ENCODE data around the gene C2CD2L. TPM values are rescaled to one million over a fixed set of nuclear protein-coding genes. Genes with fewer than 3 reads are reported as not detected.
A peak's percentile ranks its signal among the peaks of the same experiment; 100 is the strongest.

C2CD2L gene
- total RNA-seq, 1 experiment from 2014 or later: 6.4 TPM

- ChIA-PET CTCF (interaction anchor here (0.9 to 1.3 kb wide), 5 partner anchors 10 to 229 kb away, joined by 3 to 5 read pairs (median 3); no protein-coding TSS in a partner anchor), POLR2A (interaction anchor here (0.5 to 1.3 kb wide), 4 partner anchors 7 to 659 kb away, joined by 3 to 5 read pairs (median 4); partner anchors contain the start of genes HMBS and HYOU1)
- Mint-ChIP-seq H3K27me3 (ENCODE audit: low read depth) (no peaks in the 10 kb centered on the region), H3K4me3 (peak overlapping the region; percentile 94), H3K36me3 (peaks cover 32% of the 10 kb centered on the region), H3K27ac (peak overlapping the region; percentile 68), H3K4me1 (peaks cover 23% of the 10 kb centered on the region), H3K9me3 (no peaks in the 10 kb centered on the region)
- ATAC-seq (no peak), DNase-seq (ENCODE audit: low spot score) (no peak)
- 0 out of 2 replicates have a peak, but pooled peaks have one; percentile 45 for TF ChIP-seq IRF1 (CRISPR knock-in tag; IDR thresholded peaks at IDR 0.05)
- TF ChIP-seq CDX4 (CRISPR knock-in tag; IDR thresholded peaks at IDR 0.05; ENCODE audit: borderline replicate concordance): no peak
Measured at GRCh38 chr11:119091966-119092879, 14.9 kb upstream of the C2CD2L start.

- Mint-ChIP-seq H3K4me1 (peaks cover 23% of the 10 kb centered on the region), H3K4me3 (peak overlapping the region; percentile 94), H3K36me3 (peaks cover 41% of the 10 kb centered on the region), H3K9me3 (no peaks in the 10 kb centered on the region), H3K27me3 (ENCODE audit: low read depth) (no peaks in the 10 kb centered on the region), H3K27ac (peak overlapping the region; percentile 79)
- no peak for ATAC-seq
- POLR2A ChIA-PET: interaction anchor here (0.5 to 2.2 kb wide), 4 partner anchors 8 to 79 kb away, joined by 3 to 10 read pairs (median 5); partner anchors contain the start of genes HMBS and HYOU1
- CTCF ChIA-PET: interaction anchor here (0.9 to 1.0 kb wide), 2 partner anchors 13 to 18 kb away, joined by 3 read pairs; no protein-coding TSS in a partner anchor
- TF ChIP-seq, protein P1, sequence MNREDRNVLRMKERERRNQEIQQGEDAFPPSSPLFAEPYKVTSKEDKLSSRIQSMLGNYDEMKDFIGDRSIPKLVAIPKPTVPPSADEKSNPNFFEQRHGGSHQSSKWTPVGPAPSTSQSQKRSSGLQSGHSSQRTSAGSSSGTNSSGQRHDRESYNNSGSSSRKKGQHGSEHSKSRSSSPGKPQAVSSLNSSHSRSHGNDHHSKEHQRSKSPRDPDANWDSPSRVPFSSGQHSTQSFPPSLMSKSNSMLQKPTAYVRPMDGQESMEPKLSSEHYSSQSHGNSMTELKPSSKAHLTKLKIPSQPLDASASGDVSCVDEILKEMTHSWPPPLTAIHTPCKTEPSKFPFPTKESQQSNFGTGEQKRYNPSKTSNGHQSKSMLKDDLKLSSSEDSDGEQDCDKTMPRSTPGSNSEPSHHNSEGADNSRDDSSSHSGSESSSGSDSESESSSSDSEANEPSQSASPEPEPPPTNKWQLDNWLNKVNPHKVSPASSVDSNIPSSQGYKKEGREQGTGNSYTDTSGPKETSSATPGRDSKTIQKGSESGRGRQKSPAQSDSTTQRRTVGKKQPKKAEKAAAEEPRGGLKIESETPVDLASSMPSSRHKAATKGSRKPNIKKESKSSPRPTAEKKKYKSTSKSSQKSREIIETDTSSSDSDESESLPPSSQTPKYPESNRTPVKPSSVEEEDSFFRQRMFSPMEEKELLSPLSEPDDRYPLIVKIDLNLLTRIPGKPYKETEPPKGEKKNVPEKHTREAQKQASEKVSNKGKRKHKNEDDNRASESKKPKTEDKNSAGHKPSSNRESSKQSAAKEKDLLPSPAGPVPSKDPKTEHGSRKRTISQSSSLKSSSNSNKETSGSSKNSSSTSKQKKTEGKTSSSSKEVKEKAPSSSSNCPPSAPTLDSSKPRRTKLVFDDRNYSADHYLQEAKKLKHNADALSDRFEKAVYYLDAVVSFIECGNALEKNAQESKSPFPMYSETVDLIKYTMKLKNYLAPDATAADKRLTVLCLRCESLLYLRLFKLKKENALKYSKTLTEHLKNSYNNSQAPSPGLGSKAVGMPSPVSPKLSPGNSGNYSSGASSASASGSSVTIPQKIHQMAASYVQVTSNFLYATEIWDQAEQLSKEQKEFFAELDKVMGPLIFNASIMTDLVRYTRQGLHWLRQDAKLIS (CRISPR knock-in tag; IDR thresholded peaks at IDR 0.05; ENCODE audit: borderline replicate concordance): 0 out of 2 replicates have a peak, but pooled peaks have one; percentile 26
- TF ChIP-seq ATF2 (CRISPR knock-in tag; IDR thresholded peaks at IDR 0.05; ENCODE audit: borderline replicate concordance, low read depth) (no peak), EMX1 (CRISPR knock-in tag; IDR thresholded peaks at IDR 0.05) (peak; percentile 18; the same call in 1 of the 2 replicates)
- TF ChIP-seq, protein P2, sequence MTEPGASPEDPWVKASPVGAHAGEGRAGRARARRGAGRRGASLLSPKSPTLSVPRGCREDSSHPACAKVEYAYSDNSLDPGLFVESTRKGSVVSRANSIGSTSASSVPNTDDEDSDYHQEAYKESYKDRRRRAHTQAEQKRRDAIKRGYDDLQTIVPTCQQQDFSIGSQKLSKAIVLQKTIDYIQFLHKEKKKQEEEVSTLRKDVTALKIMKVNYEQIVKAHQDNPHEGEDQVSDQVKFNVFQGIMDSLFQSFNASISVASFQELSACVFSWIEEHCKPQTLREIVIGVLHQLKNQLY (CRISPR knock-in tag; IDR thresholded peaks at IDR 0.05): 0 out of 2 replicates have a peak, but pooled peaks have one; percentile 38
- DNase-seq (ENCODE audit: low spot score): no peak
Measured at GRCh38 chr11:119092880-119093842, 14.0 kb upstream of the C2CD2L start.
